ENCODE measurements around the gene RAB30.

Gene RAB30

GRCh38 chr11:83046621-83047172, 25.0 kb downstream of the RAB30 start:
- no peak for TF ChIP-seq CTCF (IDR thresholded peaks at IDR 0.05)

DNA sequence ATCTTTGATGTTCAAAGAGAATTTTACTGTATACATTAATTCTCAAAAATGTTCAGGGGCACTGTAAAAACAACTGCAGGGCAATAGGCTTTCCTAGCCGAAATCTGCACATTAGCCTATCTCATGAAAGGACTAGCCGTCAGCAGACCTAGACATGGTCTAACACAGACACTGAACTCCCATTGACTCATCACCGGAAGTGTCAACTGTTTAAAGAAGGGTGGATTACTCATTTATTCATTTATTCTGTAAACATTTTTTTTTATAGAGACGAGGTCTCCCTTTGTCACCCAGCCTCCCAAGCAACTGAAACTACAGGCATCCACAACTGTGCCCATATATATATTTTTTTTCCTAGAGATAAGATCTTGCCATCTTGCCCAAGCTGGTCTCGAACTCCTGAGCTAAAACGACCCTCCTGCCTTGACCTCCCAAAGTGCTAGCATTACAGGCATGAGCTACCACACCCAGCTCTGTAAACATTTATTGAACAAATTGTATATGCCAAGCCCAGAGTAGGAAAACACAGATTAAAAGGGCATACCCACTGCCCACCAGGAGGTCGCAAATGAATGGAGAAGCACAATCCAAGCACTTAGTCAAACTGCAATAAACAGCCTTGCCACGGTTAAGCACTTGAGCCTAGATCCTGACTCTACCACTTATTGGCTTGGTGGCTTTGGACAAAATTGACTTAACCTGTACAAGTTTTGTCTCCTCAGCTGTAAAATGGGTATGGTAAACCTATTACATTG, 26.6 kb downstream of the RAB30 start:
- no peak for TF ChIP-seq CTCF (IDR thresholded peaks at IDR 0.05)

DNA sequence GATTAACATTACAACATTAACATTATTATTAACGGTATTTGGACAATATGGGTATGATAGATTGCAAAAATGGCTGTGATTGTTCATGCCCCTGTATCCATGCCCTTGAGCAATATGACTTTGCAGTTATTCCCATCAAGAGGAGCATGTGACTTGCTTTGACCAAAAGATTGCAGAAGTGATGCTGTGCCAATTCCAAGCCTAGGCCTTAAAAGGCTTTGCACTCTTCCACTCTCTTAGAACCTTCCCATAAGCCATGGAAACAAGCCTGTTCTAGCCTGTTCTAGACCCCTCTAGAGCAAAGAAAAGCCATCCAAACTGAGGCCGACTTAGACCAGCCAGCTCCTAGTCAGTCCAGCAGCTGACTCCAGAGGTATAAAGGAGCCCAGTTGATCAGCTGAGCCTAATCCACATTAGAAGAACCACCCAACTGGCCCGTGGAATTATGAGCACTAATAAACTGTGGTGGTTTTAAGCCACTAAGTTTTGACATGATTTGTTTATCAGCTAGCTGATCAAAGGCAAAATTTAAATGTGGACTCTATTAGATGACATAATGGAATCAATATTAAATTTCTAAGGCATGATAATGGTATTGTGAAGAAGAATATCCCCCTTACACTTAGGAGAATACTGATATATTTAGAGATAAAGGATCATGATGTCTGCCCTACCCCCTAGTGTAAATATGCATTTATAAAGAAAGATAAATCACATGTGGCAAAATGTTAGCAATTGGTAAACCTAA, 28.6 kb downstream of the RAB30 start:
- TF ChIP-seq CTCF (IDR thresholded peaks at IDR 0.05), result no peak

DNA sequence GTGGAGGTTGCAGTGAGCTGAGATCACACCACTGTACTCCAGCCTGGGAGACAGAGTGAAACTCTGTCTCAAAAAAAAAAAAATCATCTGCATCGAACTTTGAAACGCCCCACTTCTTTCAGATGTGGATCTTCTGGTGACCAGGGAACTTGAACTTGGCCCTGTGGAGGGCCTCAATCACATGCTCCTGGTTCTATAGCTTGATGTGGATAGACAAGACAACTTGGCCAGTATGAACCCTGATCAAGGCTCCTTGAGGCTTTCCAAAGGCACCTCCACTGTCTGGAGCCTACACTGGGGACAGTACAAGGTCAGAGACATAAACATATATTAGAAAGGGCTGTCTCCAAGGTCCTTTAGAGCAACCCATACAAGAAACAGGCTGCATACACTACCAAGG, 30.6 kb downstream of the RAB30 start:
- no peak for TF ChIP-seq CTCF (IDR thresholded peaks at IDR 0.05)

DNA sequence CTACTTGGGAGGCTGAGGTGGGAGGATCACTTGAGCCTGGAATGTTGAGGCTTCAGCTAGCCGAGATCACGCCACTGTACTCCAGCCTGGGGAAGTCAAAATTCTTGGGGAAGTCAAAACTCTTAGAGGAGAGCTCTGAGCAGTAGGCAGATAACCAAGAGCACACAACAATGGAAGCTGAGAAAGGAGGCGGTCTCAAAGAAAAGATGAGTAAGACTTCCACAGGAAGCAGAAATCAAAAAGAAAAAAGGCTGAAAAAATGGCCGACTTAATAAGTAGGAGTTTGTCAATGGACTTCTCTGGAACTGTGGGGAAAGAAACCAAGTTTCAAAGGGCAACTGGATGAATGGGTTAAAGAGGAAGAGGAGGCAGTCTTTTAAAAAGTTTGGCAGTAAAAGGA, 32.1 kb downstream of the RAB30 start:
- TF ChIP-seq CTCF (IDR thresholded peaks at IDR 0.05), result no peak

DNA sequence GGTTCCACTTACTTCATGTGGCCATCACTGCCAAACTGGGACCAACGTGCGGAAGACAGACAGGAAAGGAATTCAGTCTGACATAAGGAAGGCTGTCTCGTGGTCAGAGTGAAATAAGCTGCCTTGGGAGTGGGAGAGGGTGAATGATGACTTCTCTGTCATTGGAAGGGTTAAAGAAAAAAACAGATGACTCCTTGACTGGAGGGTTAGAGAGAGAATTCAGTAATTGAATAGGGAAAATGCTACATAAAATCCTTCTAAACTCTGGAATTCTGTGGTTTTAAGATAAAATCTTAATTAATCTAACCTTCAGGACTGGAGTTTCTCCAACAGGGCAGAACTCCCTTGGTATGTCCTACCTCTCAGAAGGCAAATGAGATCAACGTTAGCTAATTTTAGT, 33.8 kb downstream of the RAB30 start:
- TF ChIP-seq CTCF (IDR thresholded peaks at IDR 0.05), result no peak

DNA sequence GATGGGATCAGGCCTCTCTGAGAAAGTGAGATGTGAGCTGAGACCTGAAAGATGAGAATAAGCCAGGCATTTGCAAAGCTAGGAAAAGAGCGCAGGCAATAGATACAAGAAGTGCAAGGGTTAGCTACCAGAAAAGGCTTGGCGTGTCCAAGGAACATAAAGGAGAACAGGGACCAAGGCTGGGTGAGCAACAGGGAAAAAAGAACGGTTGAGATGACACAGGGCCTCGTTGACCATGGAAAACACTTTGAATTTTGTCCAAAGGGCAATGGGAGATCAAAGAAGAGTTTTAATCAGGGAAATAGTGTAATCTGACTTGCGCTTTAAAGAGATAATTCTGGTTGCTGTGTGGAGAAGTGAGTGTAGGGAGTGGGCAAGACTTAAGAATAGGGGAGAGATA, 35.0 kb downstream of the RAB30 start:
- TF ChIP-seq CTCF (IDR thresholded peaks at IDR 0.05), result no peak

Measured in LNCAP (cell line).